B cell (primary cell): ENCODE measurements around the gene SANBR. TPM values are rescaled to one million over a fixed set of nuclear protein-coding genes. Genes with fewer than 3 reads are reported as not detected.

Source experiments
- ATAC-seq: fragments of 200-7000 bp; cut with Tn5 transposase; one replicate; pipeline ENCODE4 v1.10.0; 2021; ENCODE audit warnings: low read depth, mild to moderate bottlenecking, moderate number of reproducible peaks, moderate library complexity
- CTCF ChIA-PET: fragments of 350-600 bp; sonication (Branson Sonifier 250); formaldehyde crosslinking; loops from one replicate; lab custom pipeline; 2021; ENCODE audit warnings: antibody characterized with exemption, inconsistent platforms; lab: Charles Lee
- POLR2A ChIA-PET: fragments of 350-600 bp; sonication (Branson Sonifier 250); formaldehyde crosslinking; loops from one replicate; lab custom pipeline; 2021; ENCODE audit warnings: antibody characterized with exemption; lab: Charles Lee
- DNase-seq: peaks from one replicate; pipeline ENCODE4 v3.0.0; 2013
- H2AFZ ChIP-seq: 2 replicates; pipeline ENCODE4 v1.6.1; 2012; ENCODE audit warnings: mild to moderate bottlenecking, low read depth, low read length; ENCODE audit not compliant: insufficient read depth, poor library complexity, severe bottlenecking
- H3K27ac ChIP-seq, 2 donors: 1 replicate in 1 of 2; 2 replicates in 1 of 2; pipeline ENCODE4 v1.5.1; 2012 to 2013; ENCODE audit warnings: low read length in 2 of 2, mild to moderate bottlenecking in 2 of 2, moderate library complexity in 1 of 2
- H3K27me3 ChIP-seq, 4 experiments: fragments of 200-600 bp in 1 of 4; sonication (generic) in 1 of 4; replicated peaks in 1 of 4; 1 replicate in 2 of 4; 2 replicates in 2 of 4; pipeline versions ENCODE4 v1.6.1 to v1.7.0; 2013 to 2016; ENCODE audit warnings: low read length in 3 of 4, mild to moderate bottlenecking in 2 of 4, mixed read lengths in 1 of 4, moderate library complexity in 1 of 4; ENCODE audit not compliant: insufficient read depth in 4 of 4, control insufficient read depth in 3 of 4; ENCODE audit errors: control extremely low read depth in 1 of 4
- H3K36me3 ChIP-seq, 2 experiments: replicated peaks in 1 of 2; 1 replicate in 1 of 2; 2 replicates in 1 of 2; pipeline versions ENCODE4 v1.6.1 to v1.7.1; 2013; ENCODE audit warnings: low read length in 1 of 2; ENCODE audit not compliant: insufficient read depth in 2 of 2, control insufficient read depth in 1 of 2; ENCODE audit errors: control extremely low read depth in 1 of 2, extremely low read depth in 1 of 2
- H3K4me1 ChIP-seq, 2 donors: fragments of 200-600 bp in 1 of 2; sonication (generic) in 1 of 2; 1 replicate in 1 of 2; 2 replicates in 1 of 2; pipeline versions ENCODE4 v1.5.1 to v1.6.1; 2013 to 2017; ENCODE audit warnings: low read length in 2 of 2; ENCODE audit not compliant: control insufficient read depth in 2 of 2, insufficient read depth in 2 of 2
- H3K4me2 ChIP-seq: replicated peaks from 2 replicates; pipeline ENCODE3; 2012; ENCODE audit warnings: mild to moderate bottlenecking, low read depth, low read length; ENCODE audit not compliant: poor library complexity, severe bottlenecking
- H3K4me3 ChIP-seq, 5 experiments: fragments of 200-600 bp in 1 of 5; sonication (generic) in 1 of 5; 1 replicate in 3 of 5; 2 replicates in 2 of 5; pipeline versions ENCODE4 v1.5.1 to v1.7.0; 2011 to 2016; ENCODE audit warnings: low read length in 4 of 5, mild to moderate bottlenecking in 4 of 5, low read depth in 2 of 5, control low read depth in 1 of 5, moderate library complexity in 1 of 5; ENCODE audit not compliant: insufficient read depth in 1 of 5; ENCODE audit errors: control extremely low read depth in 1 of 5, extremely low read depth in 1 of 5
- H3K79me2 ChIP-seq: fragments of 200-600 bp; sonication (generic); one replicate; pipeline ENCODE4 v1.6.0; 2016; ENCODE audit warnings: low read length; ENCODE audit not compliant: control insufficient read depth, insufficient read depth
- H3K9ac ChIP-seq: fragments of 200-600 bp; sonication (generic); 2 replicates; pipeline ENCODE4 v1.6.1; 2017; ENCODE audit warnings: mild to moderate bottlenecking, low read length, moderate library complexity
- H3K9me3 ChIP-seq, 3 donors: one replicate each; pipeline versions ENCODE4 v1.6.1 to v1.7.1; 2013; ENCODE audit warnings: low read length in 2 of 3; ENCODE audit not compliant: control insufficient read depth in 2 of 3, insufficient read depth in 1 of 3; ENCODE audit errors: control extremely low read depth in 1 of 3
- H4K20me1 ChIP-seq: 2 replicates; pipeline ENCODE4 v1.6.0; 2012; ENCODE audit warnings: mild to moderate bottlenecking, low read length; ENCODE audit not compliant: insufficient read depth, control insufficient read depth, poor library complexity, severe bottlenecking
- H3K27ac Mint-ChIP-seq: one replicate; pipeline ENCODE4 v1.8.0; 2021; ENCODE audit warnings: mixed read lengths
- H3K27me3 Mint-ChIP-seq: one replicate; pipeline ENCODE4 v1.8.0; 2021; ENCODE audit warnings: mixed read lengths
- H3K4me1 Mint-ChIP-seq: one replicate; pipeline ENCODE4 v1.8.0; 2021; ENCODE audit warnings: mixed read lengths
- H3K4me3 Mint-ChIP-seq: one replicate; pipeline ENCODE4 v1.8.0; 2021; ENCODE audit warnings: mixed read lengths
- H3K9me3 Mint-ChIP-seq: one replicate; pipeline ENCODE4 v1.8.0; 2022; ENCODE audit warnings: mixed read lengths; ENCODE audit not compliant: insufficient read depth
- EZH2 ChIP-seq: IDR thresholded peaks from 2 replicates; pipeline ENCODE4 v1.6.1; 2012; ENCODE audit warnings: borderline replicate concordance, low read depth, mild to moderate bottlenecking, moderate library complexity, low read length; ENCODE audit not compliant: insufficient read depth, poor library complexity, severe bottlenecking
- WGBS: methylation state at CpG from one replicate; pipeline ENCODE4 v1.1.5; 2013; ENCODE audit warnings: missing lambda C conversion rate; ENCODE audit not compliant: insufficient coverage; 5-methylcytosine and 5-hydroxymethylcytosine counted together
- intact Hi-C: fragments of 100-400 bp; cut with micrococcal nuclease; formaldehyde crosslinking; loops from one replicate; pipeline ENCODE4 v1.10.0; 2022
- polyA plus RNA-seq: library from polyadenylated mRNA; depleted of rRNA; stranded (reverse); fragments of >200 nt; gene quantifications from 2 replicates; pipeline ENCODE4 v1.2.3, GENCODE V29; 2012
- total RNA-seq, 2 donors: library from RNA; stranded (reverse); fragments of 120-200 nt in 1 of 2; gene quantifications; 1 replicate in 1 of 2; 2 replicates in 1 of 2; pipeline versions ENCODE4 v1.2.3 to v1.2.4, GENCODE V29; 2013 to 2022
- TF ChIP-seq, protein P1 (sequence below): fragments of 200-600 bp; IDR thresholded peaks from one replicate; pipeline ENCODE4 v1.8.0; 2022; ENCODE audit warnings: antibody characterized with exemption, mild to moderate bottlenecking

The SANBR gene
- total and polyA plus RNA-seq, 2 donors (not counting 1 experiment from before 2014, with no cell fraction given), result 2.5 to 6.6 TPM

DNA sequence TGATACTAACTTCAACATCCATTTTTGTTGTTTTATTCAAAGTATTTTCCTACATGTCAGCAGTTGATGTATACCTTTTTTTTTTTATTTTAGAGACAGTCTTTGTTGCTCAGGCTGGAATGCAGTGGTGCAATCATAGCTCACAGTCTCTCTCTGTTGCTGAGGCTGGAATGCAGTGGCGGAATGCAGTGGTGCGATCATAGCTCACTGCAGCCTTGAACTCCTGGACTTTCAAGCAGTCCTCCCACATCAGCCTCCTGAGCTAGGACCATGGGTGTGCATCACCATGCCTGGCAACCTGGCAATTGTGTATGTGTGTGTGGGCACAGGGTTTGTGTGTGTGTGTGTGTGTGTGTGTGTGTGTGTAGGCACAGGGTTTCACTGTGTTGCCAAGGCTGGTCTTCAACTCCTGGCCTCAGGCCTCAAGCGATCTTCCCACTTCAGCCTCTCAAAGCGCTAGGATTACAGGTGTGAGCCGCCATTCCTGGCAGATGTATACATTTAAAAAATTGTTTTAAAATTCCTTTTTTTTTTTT is 24.8 kb downstream of the SANBR start:
- CTCF ChIA-PET, result no interaction called here

DNA sequence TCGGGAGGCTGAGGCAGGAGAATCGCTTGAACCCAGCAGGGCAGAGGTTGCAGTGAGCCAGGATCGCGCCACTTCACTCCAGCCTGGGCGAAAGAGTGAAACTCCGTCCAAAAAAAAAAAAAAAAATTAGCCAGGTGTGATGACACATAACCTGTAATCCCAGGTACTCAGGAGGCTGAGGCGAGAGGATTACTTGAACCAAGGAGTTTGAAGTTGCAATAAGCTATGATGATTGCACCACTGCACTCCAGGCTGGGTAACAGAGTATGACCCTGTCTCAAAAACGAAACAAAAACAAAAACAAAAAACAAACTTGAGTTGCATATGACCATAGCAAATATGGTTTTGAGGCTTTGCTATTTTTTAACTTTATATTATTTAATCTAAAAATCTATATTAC is 25.8 kb downstream of the SANBR start:
- no peaks in the 10 kb centered on the region for H4K20me1 ChIP-seq
- H3K4me1 ChIP-seq, result no peaks in the 10 kb centered on the region
- Mint-ChIP-seq H3K4me1 (no peaks in the 10 kb centered on the region), H3K4me3 (no peak overlapping the region), H3K27me3 (no peaks in the 10 kb centered on the region), H3K27ac (no peak overlapping the region), H3K9me3 (no peaks in the 10 kb centered on the region)
- H3K4me3 ChIP-seq, result no peak overlapping the region
- 90% methylated on average over 3 of the region's 8 CpGs for whole genome bisulfite sequencing
- H3K36me3 ChIP-seq, result no peaks in the 10 kb centered on the region
- no peaks in the 10 kb centered on the region for H3K27me3 ChIP-seq
- POLR2A ChIA-PET, result interaction anchor here (0.6 to 0.7 kb wide), 2 partner anchors 211 to 539 kb away, joined by 3 to 5 read pairs; no protein-coding TSS in a partner anchor
- H3K9me3 ChIP-seq, result no peaks in the 10 kb centered on the region
- H3K79me2 ChIP-seq, result no peaks in the 10 kb centered on the region
- H2AFZ ChIP-seq, result no peak overlapping the region
- intact Hi-C loops, result no loop called here
- H3K4me2 ChIP-seq, result no peak overlapping the region
- CTCF ChIA-PET, result interaction anchor here (0.7 kb wide), 1 partner anchor 37 kb away, joined by 3 read pairs; no protein-coding TSS in a partner anchor
- ATAC-seq (no peak), DNase-seq (no peak)
- no peak for TF ChIP-seq EZH2
- TF ChIP-seq, protein P1, sequence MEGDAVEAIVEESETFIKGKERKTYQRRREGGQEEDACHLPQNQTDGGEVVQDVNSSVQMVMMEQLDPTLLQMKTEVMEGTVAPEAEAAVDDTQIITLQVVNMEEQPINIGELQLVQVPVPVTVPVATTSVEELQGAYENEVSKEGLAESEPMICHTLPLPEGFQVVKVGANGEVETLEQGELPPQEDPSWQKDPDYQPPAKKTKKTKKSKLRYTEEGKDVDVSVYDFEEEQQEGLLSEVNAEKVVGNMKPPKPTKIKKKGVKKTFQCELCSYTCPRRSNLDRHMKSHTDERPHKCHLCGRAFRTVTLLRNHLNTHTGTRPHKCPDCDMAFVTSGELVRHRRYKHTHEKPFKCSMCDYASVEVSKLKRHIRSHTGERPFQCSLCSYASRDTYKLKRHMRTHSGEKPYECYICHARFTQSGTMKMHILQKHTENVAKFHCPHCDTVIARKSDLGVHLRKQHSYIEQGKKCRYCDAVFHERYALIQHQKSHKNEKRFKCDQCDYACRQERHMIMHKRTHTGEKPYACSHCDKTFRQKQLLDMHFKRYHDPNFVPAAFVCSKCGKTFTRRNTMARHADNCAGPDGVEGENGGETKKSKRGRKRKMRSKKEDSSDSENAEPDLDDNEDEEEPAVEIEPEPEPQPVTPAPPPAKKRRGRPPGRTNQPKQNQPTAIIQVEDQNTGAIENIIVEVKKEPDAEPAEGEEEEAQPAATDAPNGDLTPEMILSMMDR, result no peak
- H3K27ac ChIP-seq, result no peak overlapping the region
- H3K9ac ChIP-seq, result no peak overlapping the region

More for the DNA sequence above, 24.8 kb downstream of the SANBR start:
- H3K79me2 ChIP-seq, result no peaks in the 10 kb centered on the region
- no peak overlapping the region for H3K9ac ChIP-seq
- no peaks in the 10 kb centered on the region for H3K36me3 ChIP-seq
- H2AFZ ChIP-seq, result no peak overlapping the region
- Mint-ChIP-seq H3K4me1 (no peaks in the 10 kb centered on the region), H3K9me3 (no peaks in the 10 kb centered on the region), H3K27me3 (no peaks in the 10 kb centered on the region), H3K4me3 (no peak overlapping the region), H3K27ac (no peak overlapping the region)
- ATAC-seq (no peak), DNase-seq (no peak)
- H3K9me3 ChIP-seq, result no peaks in the 10 kb centered on the region
- intact Hi-C loops, result no loop called here
- no peak overlapping the region for H3K4me2 ChIP-seq
- POLR2A ChIA-PET, result interaction anchor here (0.7 kb wide), 2 partner anchors 431 to 540 kb away, joined by 4 to 5 read pairs; no protein-coding TSS in a partner anchor
- H3K4me1 ChIP-seq, result no peaks in the 10 kb centered on the region
- H3K27me3 ChIP-seq, result no peaks in the 10 kb centered on the region
- no peaks in the 10 kb centered on the region for H4K20me1 ChIP-seq
- TF ChIP-seq, protein P1, result no peak
- no peak for TF ChIP-seq EZH2
- no peak overlapping the region for H3K4me3 ChIP-seq
- WGBS, result 100% methylated on average over 2 of the region's 5 CpGs
- no peak overlapping the region for H3K27ac ChIP-seq
